HG03039 (cell line): Measurements from ENCODE around the gene ANO6.
"Not testable (repeated sequence)": the region's sequence is repeated elsewhere in the genome, so short reads cannot be mapped to it uniquely, and the experiment has no call there.

Source experiments
- ATAC-seq: cut with Tn5 transposase; IDR thresholded peaks from one replicate; pipeline ENCODE4 v1.9.1; 2021; ENCODE audit warnings: mild to moderate bottlenecking, moderate library complexity; ENCODE audit not compliant: unreplicated experiment

The ANO6 gene

GRCh38 chr12:45381351-45381750 lies 165.5 kb downstream of the ANO6 start:
- no peak for ATAC-seq

- no peak for ATAC-seq
These were observed 172.7 kb downstream of the ANO6 start for GRCh38 chr12:45388545-45388944.

- ATAC-seq, result no peak
These were observed 173.5 kb downstream of the ANO6 start for GRCh38 chr12:45389426-45389825.

- not testable (repeated sequence) for ATAC-seq
These were observed 181.6 kb downstream of the ANO6 start for GRCh38 chr12:45397499-45397898.

GRCh38 chr12:45398552-45398951 lies 182.7 kb downstream of the ANO6 start:
- ATAC-seq, result no peak

GRCh38 chr12:45400991-45401390 lies 185.1 kb downstream of the ANO6 start:
- no peak for ATAC-seq

- ATAC-seq, result no peak
These were observed 186.4 kb downstream of the ANO6 start for GRCh38 chr12:45402288-45402687.

- ATAC-seq, result no peak
These were observed 191.3 kb downstream of the ANO6 start for GRCh38 chr12:45406988-45407850.

GRCh38 chr12:45407981-45408728 lies 192.3 kb downstream of the ANO6 start:
- ATAC-seq, result no peak

GRCh38 chr12:45408729-45409114 lies 192.8 kb downstream of the ANO6 start:
- no peak for ATAC-seq

- ATAC-seq, result no peak
These were observed 194.1 kb downstream of the ANO6 start for GRCh38 chr12:45409966-45410365.

- no peak for ATAC-seq
These were observed 195.7 kb downstream of the ANO6 start for GRCh38 chr12:45411626-45412025.

- ATAC-seq, result peak; percentile 93
These were observed 199.5 kb downstream of the ANO6 start for GRCh38 chr12:45415393-45415817.

- no peak for ATAC-seq
These were observed 200.2 kb downstream of the ANO6 start for GRCh38 chr12:45416126-45416525.

- no peak for ATAC-seq
These were observed 202.6 kb downstream of the ANO6 start for GRCh38 chr12:45418520-45418919.

- ATAC-seq, result no peak
These were observed 203.5 kb downstream of the ANO6 start for GRCh38 chr12:45419317-45419814.

- no peak for ATAC-seq
These were observed 205.8 kb downstream of the ANO6 start for GRCh38 chr12:45421736-45422135.

- no peak for ATAC-seq
These were observed 208.0 kb downstream of the ANO6 start for GRCh38 chr12:45423931-45424330.

GRCh38 chr12:45425426-45425825 lies 209.5 kb downstream of the ANO6 start:
- no peak for ATAC-seq

- ATAC-seq, result no peak
These were observed 210.4 kb downstream of the ANO6 start for GRCh38 chr12:45426294-45426693.

- no peak for ATAC-seq
These were observed 211.1 kb downstream of the ANO6 start for GRCh38 chr12:45427042-45427441.

GRCh38 chr12:45429831-45430230 lies 213.9 kb downstream of the ANO6 start:
- ATAC-seq, result no peak
